ENCODE measurements around the gene OTUD1. TPM values are rescaled to one million over a fixed set of nuclear protein-coding genes. Genes with fewer than 3 reads are reported as not detected.

OTUD1 gene
- total RNA-seq, 1 donor from 2014 or later, result 8.1 TPM

DNA sequence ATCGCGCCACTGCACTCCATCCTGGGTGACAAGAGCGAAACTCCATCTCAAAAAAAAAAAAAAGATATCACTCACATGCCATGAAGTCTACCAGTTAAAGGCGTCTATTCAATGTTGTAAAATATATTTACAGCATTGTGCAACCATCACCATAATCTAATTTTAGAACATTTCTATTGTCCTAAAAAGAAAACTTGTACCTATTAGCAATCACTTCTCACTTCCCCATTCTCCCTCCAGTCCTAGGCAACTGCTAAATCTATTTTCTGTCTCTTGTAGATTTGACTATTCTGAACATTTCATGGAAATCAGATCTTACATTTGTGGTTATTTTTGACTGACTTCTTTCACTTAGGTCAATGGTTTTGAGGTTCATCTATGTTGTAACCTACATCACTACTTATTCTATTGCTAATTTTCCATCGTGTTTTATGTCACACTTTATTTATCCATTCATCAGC, 25.2 kb upstream of the OTUD1 start:
- Histone ChIP-seq H3K27ac (no peak overlapping the region), H3K9me3 (no peaks in the 10 kb centered on the region), H3K27me3 (no peaks in the 10 kb centered on the region), H3K36me3 (no peaks in the 10 kb centered on the region), H3K4me1 (no peaks in the 10 kb centered on the region), H3K4me3 (no peak overlapping the region)
- intact Hi-C loops (cut with DNase I), result no loop called here
- DNase-seq (ENCODE audit: extremely low spot score in 2 of 2), result no peak
- TF ChIP-seq POLR2AphosphoS5 (IDR thresholded peaks at IDR 0.05; ENCODE audit: insufficient read depth in 1 of 2, low read depth in 1 of 2), result no peak
- no peak for TF ChIP-seq POLR2A (IDR thresholded peaks at IDR 0.05)
- TF ChIP-seq, protein P1, sequence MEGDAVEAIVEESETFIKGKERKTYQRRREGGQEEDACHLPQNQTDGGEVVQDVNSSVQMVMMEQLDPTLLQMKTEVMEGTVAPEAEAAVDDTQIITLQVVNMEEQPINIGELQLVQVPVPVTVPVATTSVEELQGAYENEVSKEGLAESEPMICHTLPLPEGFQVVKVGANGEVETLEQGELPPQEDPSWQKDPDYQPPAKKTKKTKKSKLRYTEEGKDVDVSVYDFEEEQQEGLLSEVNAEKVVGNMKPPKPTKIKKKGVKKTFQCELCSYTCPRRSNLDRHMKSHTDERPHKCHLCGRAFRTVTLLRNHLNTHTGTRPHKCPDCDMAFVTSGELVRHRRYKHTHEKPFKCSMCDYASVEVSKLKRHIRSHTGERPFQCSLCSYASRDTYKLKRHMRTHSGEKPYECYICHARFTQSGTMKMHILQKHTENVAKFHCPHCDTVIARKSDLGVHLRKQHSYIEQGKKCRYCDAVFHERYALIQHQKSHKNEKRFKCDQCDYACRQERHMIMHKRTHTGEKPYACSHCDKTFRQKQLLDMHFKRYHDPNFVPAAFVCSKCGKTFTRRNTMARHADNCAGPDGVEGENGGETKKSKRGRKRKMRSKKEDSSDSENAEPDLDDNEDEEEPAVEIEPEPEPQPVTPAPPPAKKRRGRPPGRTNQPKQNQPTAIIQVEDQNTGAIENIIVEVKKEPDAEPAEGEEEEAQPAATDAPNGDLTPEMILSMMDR (IDR thresholded peaks at IDR 0.05), result no peak

DNA sequence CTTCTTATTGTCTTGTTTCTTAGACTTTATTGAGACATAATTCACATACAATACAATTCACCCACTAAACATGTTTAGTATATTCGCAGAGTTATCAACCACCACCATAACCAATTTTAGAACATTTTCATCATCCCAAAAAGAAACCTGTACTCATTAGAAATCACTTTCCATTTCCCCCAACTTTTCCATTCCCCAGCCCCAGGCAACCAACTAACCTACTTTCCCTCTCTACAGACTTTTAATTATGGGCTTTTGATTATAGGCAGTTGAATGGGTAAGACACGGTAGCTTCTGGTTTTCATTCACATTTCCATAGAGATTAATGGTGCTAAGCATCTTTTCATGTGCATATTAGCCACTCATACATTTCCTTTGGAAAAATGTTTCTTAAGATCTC, 24.2 kb upstream of the OTUD1 start:
- intact Hi-C loops (cut with DNase I), result no loop called here
- no peak for TF ChIP-seq POLR2A (IDR thresholded peaks at IDR 0.05)
- TF ChIP-seq POLR2AphosphoS5 (IDR thresholded peaks at IDR 0.05; ENCODE audit: insufficient read depth in 1 of 2, low read depth in 1 of 2), result no peak
- TF ChIP-seq, protein P1 (IDR thresholded peaks at IDR 0.05), result no peak
- H3K36me3 ChIP-seq, result no peaks in the 10 kb centered on the region
- H3K4me1 ChIP-seq, result no peaks in the 10 kb centered on the region
- no peak for DNase-seq (ENCODE audit: extremely low spot score in 2 of 2)
- no peaks in the 10 kb centered on the region for H3K27me3 ChIP-seq
- no peak overlapping the region for H3K4me3 ChIP-seq
- H3K27ac ChIP-seq, result no peak overlapping the region
- H3K9me3 ChIP-seq, result no peaks in the 10 kb centered on the region

DNA sequence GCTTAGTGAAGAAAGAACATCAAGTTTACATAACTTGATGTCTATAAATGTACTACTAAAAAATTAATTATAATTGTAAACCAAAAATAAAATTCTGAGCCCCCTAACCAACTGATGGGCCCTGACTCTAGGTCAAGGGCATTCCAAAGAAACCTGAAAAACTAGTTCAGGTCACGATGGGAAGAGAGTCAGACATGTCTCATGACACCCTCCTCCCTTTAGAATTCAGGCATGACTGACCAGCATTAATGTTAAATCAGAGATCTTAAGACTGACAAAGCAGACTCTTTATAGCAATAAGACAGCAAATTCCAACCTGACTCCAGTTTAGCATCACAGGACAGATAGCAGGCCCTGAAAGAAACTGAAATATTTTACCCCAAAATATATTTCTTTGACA, 21.6 kb upstream of the OTUD1 start:
- no peaks in the 10 kb centered on the region for H3K27me3 ChIP-seq
- H3K4me1 ChIP-seq, result no peaks in the 10 kb centered on the region
- no peak for TF ChIP-seq POLR2AphosphoS5 (IDR thresholded peaks at IDR 0.05; ENCODE audit: insufficient read depth in 1 of 2, low read depth in 1 of 2)
- TF ChIP-seq, protein P1 (IDR thresholded peaks at IDR 0.05), result no peak
- no peak for TF ChIP-seq POLR2A (IDR thresholded peaks at IDR 0.05)
- no peaks in the 10 kb centered on the region for H3K36me3 ChIP-seq
- H3K9me3 ChIP-seq, result no peaks in the 10 kb centered on the region
- no peak overlapping the region for H3K4me3 ChIP-seq
- H3K27ac ChIP-seq, result no peak overlapping the region
- intact Hi-C loops (cut with DNase I), result no loop called here
- DNase-seq (ENCODE audit: extremely low spot score in 2 of 2), result no peak

DNA sequence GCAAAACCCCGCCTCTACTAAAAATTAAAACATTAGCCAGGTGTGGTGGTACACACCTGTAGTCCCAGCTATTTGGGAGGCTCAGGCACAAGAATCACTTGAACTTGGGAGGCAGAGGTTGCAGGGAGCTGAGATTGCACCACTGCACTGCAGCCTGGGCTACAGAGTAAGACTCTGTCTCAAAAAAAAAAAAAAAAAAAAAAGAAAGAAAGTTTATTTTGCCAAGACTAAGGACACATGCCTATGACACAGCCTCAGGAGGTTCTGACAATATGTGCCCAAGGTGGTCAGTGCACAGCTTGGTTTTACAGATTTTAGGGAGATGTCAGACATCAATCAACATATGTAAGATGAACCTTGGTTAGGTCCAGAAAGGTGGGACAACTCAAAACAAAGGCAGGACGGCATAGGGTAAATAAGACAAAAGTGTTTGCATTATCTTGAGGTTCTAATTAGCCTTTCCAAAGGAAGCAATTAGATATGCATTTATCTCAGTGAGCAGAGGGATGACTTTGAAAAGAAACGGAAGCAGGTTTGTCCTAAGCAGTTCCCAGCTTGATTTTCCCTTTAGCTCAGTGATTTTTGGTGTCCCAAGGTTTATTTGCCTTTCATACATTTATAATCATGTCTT, 20.7 kb upstream of the OTUD1 start:
- DNase-seq (ENCODE audit: extremely low spot score in 2 of 2), result no peak
- no peak for TF ChIP-seq POLR2A (IDR thresholded peaks at IDR 0.05)
- no peak for TF ChIP-seq POLR2AphosphoS5 (IDR thresholded peaks at IDR 0.05; ENCODE audit: insufficient read depth in 1 of 2, low read depth in 1 of 2)
- TF ChIP-seq, protein P1 (IDR thresholded peaks at IDR 0.05), result no peak
- Histone ChIP-seq H3K36me3 (no peaks in the 10 kb centered on the region), H3K27me3 (no peaks in the 10 kb centered on the region), H3K4me1 (no peaks in the 10 kb centered on the region), H3K4me3 (no peak overlapping the region), H3K27ac (no peak overlapping the region), H3K9me3 (no peaks in the 10 kb centered on the region)
- intact Hi-C loops (cut with DNase I), result no loop called here

DNA sequence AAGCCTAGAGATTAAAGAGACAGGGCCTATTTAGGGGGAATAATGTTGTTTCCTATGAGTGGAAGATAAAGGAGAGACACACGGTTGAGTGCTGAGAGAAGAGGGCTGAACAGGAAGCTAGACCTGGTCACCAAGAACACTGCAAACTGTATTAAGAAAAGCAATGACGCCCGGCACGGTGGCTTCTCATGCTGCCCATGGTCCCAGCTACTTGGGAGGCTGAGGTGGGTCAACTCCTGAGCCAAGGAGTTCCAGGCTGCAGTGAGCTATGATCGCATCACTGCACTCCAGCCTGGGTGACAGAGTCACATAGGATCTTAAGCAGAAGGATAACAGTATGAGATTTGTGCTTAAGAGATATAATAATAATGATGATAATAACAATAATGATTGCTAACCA, 19.7 kb upstream of the OTUD1 start:
- intact Hi-C loops (cut with DNase I), result no loop called here
- DNase-seq (ENCODE audit: extremely low spot score in 2 of 2), result no peak
- H3K36me3 ChIP-seq, result no peaks in the 10 kb centered on the region
- H3K4me1 ChIP-seq, result no peaks in the 10 kb centered on the region
- no peak overlapping the region for H3K4me3 ChIP-seq
- TF ChIP-seq POLR2AphosphoS5 (IDR thresholded peaks at IDR 0.05; ENCODE audit: insufficient read depth in 1 of 2, low read depth in 1 of 2) (no peak), POLR2A (IDR thresholded peaks at IDR 0.05) (no peak)
- TF ChIP-seq, protein P1 (IDR thresholded peaks at IDR 0.05), result no peak
- H3K27me3 ChIP-seq, result no peaks in the 10 kb centered on the region
- no peak overlapping the region for H3K27ac ChIP-seq
- no peaks in the 10 kb centered on the region for H3K9me3 ChIP-seq
